ENCODE results near the gene LBP.

The LBP gene

GRCh38 chr20:38355161-38356012 is 9.1 kb downstream of the LBP start:
- 93% methylated on average over 16 of the region's 18 CpGs for WGBS (ENCODE audit: insufficient coverage)

GRCh38 chr20:38357653-38358207 is 11.4 kb downstream of the LBP start:
- H3K27me3 ChIP-seq (replicated peaks in 2 of 5; ENCODE audit: control insufficient read depth in 4 of 5, insufficient read depth in 5 of 5, low read length in 4 of 5), result peaks cover 0 to 3% (median 0%) of the 10 kb centered on the region in 5 experiments
- H3K4me1 ChIP-seq (ENCODE audit: control extremely low read depth in 1 of 4, control insufficient read depth in 4 of 4, insufficient read depth in 4 of 4, low read length in 3 of 4), result peaks cover 0 to 10% (median 3%) of the 10 kb centered on the region in 4 experiments
- peak overlapping the region in 1 of 7 experiments; percentile 28 for H3K4me3 ChIP-seq (ENCODE audit: control insufficient read depth in 1 of 7, extremely low read depth in 1 of 7, insufficient read depth in 4 of 7, low read depth in 2 of 7, low read length in 6 of 7)
- no peak overlapping the region for H3K27ac ChIP-seq (ENCODE audit: insufficient read depth in 1 of 2, low read depth in 1 of 2, low read length in 2 of 2, poor library complexity in 1 of 2, severe bottlenecking in 2 of 2)
- DNase-seq, result peak in 2 of 3 donors; percentile 15 to 20
- CTCF ChIA-PET, result no interaction called here
- POLR2A ChIA-PET, result no interaction called here
- no peaks in the 10 kb centered on the region for H3K9me3 ChIP-seq (ENCODE audit: control extremely low read depth in 1 of 5, control insufficient read depth in 4 of 5, insufficient read depth in 2 of 5, low read depth in 1 of 5, low read length in 4 of 5)
- 49% methylated on average over 7 of the region's 7 CpGs for WGBS (ENCODE audit: insufficient coverage)
- H3K36me3 ChIP-seq (ENCODE audit: control insufficient read depth in 4 of 4, insufficient read depth in 4 of 4, low read length in 3 of 4), result no peaks in the 10 kb centered on the region

More at GRCh38 chr20:38355161-38356012, 9.1 kb downstream of the LBP start:
- Histone ChIP-seq H3K27ac (ENCODE audit: insufficient read depth in 1 of 2, low read depth in 1 of 2, low read length in 2 of 2, poor library complexity in 1 of 2, severe bottlenecking in 2 of 2) (no peak overlapping the region), H3K36me3 (ENCODE audit: control insufficient read depth in 4 of 4, insufficient read depth in 4 of 4, low read length in 3 of 4) (no peaks in the 10 kb centered on the region), H3K27me3 (replicated peaks in 2 of 5; ENCODE audit: control insufficient read depth in 4 of 5, insufficient read depth in 5 of 5, low read length in 4 of 5) (peaks cover 0 to 5% (median 0%) of the 10 kb centered on the region in 5 experiments), H3K9me3 (ENCODE audit: control extremely low read depth in 1 of 5, control insufficient read depth in 4 of 5, insufficient read depth in 2 of 5, low read depth in 1 of 5, low read length in 4 of 5) (no peaks in the 10 kb centered on the region), H3K4me1 (ENCODE audit: control extremely low read depth in 1 of 4, control insufficient read depth in 4 of 4, insufficient read depth in 4 of 4, low read length in 3 of 4) (peaks cover 0 to 10% (median 3%) of the 10 kb centered on the region in 4 experiments), H3K4me3 (ENCODE audit: control insufficient read depth in 1 of 7, extremely low read depth in 1 of 7, insufficient read depth in 4 of 7, low read depth in 2 of 7, low read length in 6 of 7) (no peak overlapping the region)
- ChIA-PET POLR2A (no interaction called here), CTCF (interaction anchor here (1.3 kb wide), 2 partner anchors 18 to 121 kb away, joined by 3 read pairs; no protein-coding TSS in a partner anchor)
- no peak for DNase-seq

- 96% methylated on average over 6 of the region's 7 CpGs for WGBS (ENCODE audit: insufficient coverage)
- Histone ChIP-seq H3K9me3 (ENCODE audit: control extremely low read depth in 1 of 5, control insufficient read depth in 4 of 5, insufficient read depth in 2 of 5, low read depth in 1 of 5, low read length in 4 of 5) (no peaks in the 10 kb centered on the region), H3K4me1 (ENCODE audit: control extremely low read depth in 1 of 4, control insufficient read depth in 4 of 4, insufficient read depth in 4 of 4, low read length in 3 of 4) (peaks cover 0 to 10% (median 3%) of the 10 kb centered on the region in 4 experiments), H3K36me3 (ENCODE audit: control insufficient read depth in 4 of 4, insufficient read depth in 4 of 4, low read length in 3 of 4) (no peaks in the 10 kb centered on the region), H3K4me3 (ENCODE audit: control insufficient read depth in 1 of 7, extremely low read depth in 1 of 7, insufficient read depth in 4 of 7, low read depth in 2 of 7, low read length in 6 of 7) (no peak overlapping the region), H3K27me3 (replicated peaks in 2 of 5; ENCODE audit: control insufficient read depth in 4 of 5, insufficient read depth in 5 of 5, low read length in 4 of 5) (peaks cover 0 to 3% (median 0%) of the 10 kb centered on the region in 5 experiments), H3K27ac (ENCODE audit: insufficient read depth in 1 of 2, low read depth in 1 of 2, low read length in 2 of 2, poor library complexity in 1 of 2, severe bottlenecking in 2 of 2) (no peak overlapping the region)
- DNase-seq, result no peak
- ChIA-PET CTCF (interaction anchor here (0.7 kb wide), 1 partner anchor 35 kb away, joined by 4 read pairs; no protein-coding TSS in a partner anchor), POLR2A (no interaction called here)
Measured at GRCh38 chr20:38358556-38358955, 12.3 kb downstream of the LBP start.

- ChIA-PET POLR2A (no interaction called here), CTCF (no interaction called here)
- Histone ChIP-seq H3K4me1 (ENCODE audit: control extremely low read depth in 1 of 4, control insufficient read depth in 4 of 4, insufficient read depth in 4 of 4, low read length in 3 of 4) (no peaks in the 10 kb centered on the region), H3K36me3 (ENCODE audit: control insufficient read depth in 4 of 4, insufficient read depth in 4 of 4, low read length in 3 of 4) (no peaks in the 10 kb centered on the region), H3K9me3 (ENCODE audit: control extremely low read depth in 1 of 5, control insufficient read depth in 4 of 5, insufficient read depth in 2 of 5, low read depth in 1 of 5, low read length in 4 of 5) (no peaks in the 10 kb centered on the region), H3K27ac (ENCODE audit: insufficient read depth in 1 of 2, low read depth in 1 of 2, low read length in 2 of 2, poor library complexity in 1 of 2, severe bottlenecking in 2 of 2) (no peak overlapping the region), H3K27me3 (replicated peaks in 2 of 5; ENCODE audit: control insufficient read depth in 4 of 5, insufficient read depth in 5 of 5, low read length in 4 of 5) (peaks cover 0 to 3% (median 0%) of the 10 kb centered on the region in 5 experiments), H3K4me3 (ENCODE audit: control insufficient read depth in 1 of 7, extremely low read depth in 1 of 7, insufficient read depth in 4 of 7, low read depth in 2 of 7, low read length in 6 of 7) (no peak overlapping the region)
- WGBS (ENCODE audit: insufficient coverage), result 95% methylated on average over 6 of the region's 8 CpGs
- no peak for DNase-seq
Measured at GRCh38 chr20:38363004-38363747, 16.9 kb downstream of the LBP start.

- Histone ChIP-seq H3K9me3 (ENCODE audit: control extremely low read depth in 1 of 5, control insufficient read depth in 4 of 5, insufficient read depth in 2 of 5, low read depth in 1 of 5, low read length in 4 of 5) (no peaks in the 10 kb centered on the region), H3K4me3 (ENCODE audit: control insufficient read depth in 1 of 7, extremely low read depth in 1 of 7, insufficient read depth in 4 of 7, low read depth in 2 of 7, low read length in 6 of 7) (no peak overlapping the region), H3K36me3 (ENCODE audit: control insufficient read depth in 4 of 4, insufficient read depth in 4 of 4, low read length in 3 of 4) (no peaks in the 10 kb centered on the region), H3K27me3 (replicated peaks in 2 of 5; ENCODE audit: control insufficient read depth in 4 of 5, insufficient read depth in 5 of 5, low read length in 4 of 5) (peaks cover 0 to 5% (median 0%) of the 10 kb centered on the region in 5 experiments), H3K4me1 (ENCODE audit: control extremely low read depth in 1 of 4, control insufficient read depth in 4 of 4, insufficient read depth in 4 of 4, low read length in 3 of 4) (no peaks in the 10 kb centered on the region), H3K27ac (ENCODE audit: insufficient read depth in 1 of 2, low read depth in 1 of 2, low read length in 2 of 2, poor library complexity in 1 of 2, severe bottlenecking in 2 of 2) (no peak overlapping the region)
- DNase-seq, result peak in 2 of 3 donors; percentile 35 to 36
- ChIA-PET CTCF (no interaction called here), POLR2A (no interaction called here)
- WGBS (ENCODE audit: insufficient coverage), result 0% methylated on average over 1 of the region's 2 CpGs
Measured at GRCh38 chr20:38369389-38369788, 23.1 kb downstream of the LBP start.

- peaks cover 0 to 8% (median 0%) of the 10 kb centered on the region in 5 experiments for H3K27me3 ChIP-seq (replicated peaks in 2 of 5; ENCODE audit: control insufficient read depth in 4 of 5, insufficient read depth in 5 of 5, low read length in 4 of 5)
- H3K36me3 ChIP-seq (ENCODE audit: control insufficient read depth in 4 of 4, insufficient read depth in 4 of 4, low read length in 3 of 4), result no peaks in the 10 kb centered on the region
- no peaks in the 10 kb centered on the region for H3K4me1 ChIP-seq (ENCODE audit: control extremely low read depth in 1 of 4, control insufficient read depth in 4 of 4, insufficient read depth in 4 of 4, low read length in 3 of 4)
- H3K4me3 ChIP-seq (ENCODE audit: control insufficient read depth in 1 of 7, extremely low read depth in 1 of 7, insufficient read depth in 4 of 7, low read depth in 2 of 7, low read length in 6 of 7), result no peak overlapping the region
- H3K9me3 ChIP-seq (ENCODE audit: control extremely low read depth in 1 of 5, control insufficient read depth in 4 of 5, insufficient read depth in 2 of 5, low read depth in 1 of 5, low read length in 4 of 5), result no peaks in the 10 kb centered on the region
- 100% methylated on average over 3 of the region's 5 CpGs for WGBS (ENCODE audit: insufficient coverage)
- ChIA-PET CTCF (interaction anchor here (1.0 to 1.3 kb wide), 2 partner anchors 33 kb away, joined by 3 read pairs; no protein-coding TSS in a partner anchor), POLR2A (no interaction called here)
- no peak overlapping the region for H3K27ac ChIP-seq (ENCODE audit: insufficient read depth in 1 of 2, low read depth in 1 of 2, low read length in 2 of 2, poor library complexity in 1 of 2, severe bottlenecking in 2 of 2)
- DNase-seq, result no peak
Measured at GRCh38 chr20:38372806-38373205, 26.5 kb downstream of the LBP start.
